B cell (primary cell): ENCODE data around the gene USF1. TPM values are rescaled to one million over a fixed set of nuclear protein-coding genes. Genes with fewer than 3 reads are reported as not detected.
"Not testable (repeated sequence)": the region's sequence is repeated elsewhere in the genome, so short reads cannot be mapped to it uniquely, and the experiment has no call there.

ENCODE experiments used
- ATAC-seq: fragments of 200-7000 bp; cut with Tn5 transposase; one replicate; pipeline ENCODE4 v1.10.0; 2021; ENCODE audit warnings: low read depth, mild to moderate bottlenecking, moderate number of reproducible peaks, moderate library complexity
- CTCF ChIA-PET: fragments of 350-600 bp; sonication (Branson Sonifier 250); formaldehyde crosslinking; loops from one replicate; lab custom pipeline; 2021; ENCODE audit warnings: antibody characterized with exemption, inconsistent platforms; lab: Charles Lee
- POLR2A ChIA-PET: fragments of 350-600 bp; sonication (Branson Sonifier 250); formaldehyde crosslinking; loops from one replicate; lab custom pipeline; 2021; ENCODE audit warnings: antibody characterized with exemption; lab: Charles Lee
- DNase-seq: peaks from one replicate; pipeline ENCODE4 v3.0.0; 2013
- H2AFZ ChIP-seq: 2 replicates; pipeline ENCODE4 v1.6.1; 2012; ENCODE audit warnings: mild to moderate bottlenecking, low read depth, low read length; ENCODE audit not compliant: insufficient read depth, poor library complexity, severe bottlenecking
- H3K27ac ChIP-seq, 2 donors: 1 replicate in 1 of 2; 2 replicates in 1 of 2; pipeline ENCODE4 v1.5.1; 2012 to 2013; ENCODE audit warnings: low read length in 2 of 2, mild to moderate bottlenecking in 2 of 2, moderate library complexity in 1 of 2
- H3K27me3 ChIP-seq, 4 experiments: fragments of 200-600 bp in 1 of 4; sonication (generic) in 1 of 4; replicated peaks in 1 of 4; 1 replicate in 2 of 4; 2 replicates in 2 of 4; pipeline versions ENCODE4 v1.6.1 to v1.7.0; 2013 to 2016; ENCODE audit warnings: low read length in 3 of 4, mild to moderate bottlenecking in 2 of 4, mixed read lengths in 1 of 4, moderate library complexity in 1 of 4; ENCODE audit not compliant: insufficient read depth in 4 of 4, control insufficient read depth in 3 of 4; ENCODE audit errors: control extremely low read depth in 1 of 4
- H3K36me3 ChIP-seq, 2 experiments: replicated peaks in 1 of 2; 1 replicate in 1 of 2; 2 replicates in 1 of 2; pipeline versions ENCODE4 v1.6.1 to v1.7.1; 2013; ENCODE audit warnings: low read length in 1 of 2; ENCODE audit not compliant: insufficient read depth in 2 of 2, control insufficient read depth in 1 of 2; ENCODE audit errors: control extremely low read depth in 1 of 2, extremely low read depth in 1 of 2
- H3K4me1 ChIP-seq, 2 donors: fragments of 200-600 bp in 1 of 2; sonication (generic) in 1 of 2; 1 replicate in 1 of 2; 2 replicates in 1 of 2; pipeline versions ENCODE4 v1.5.1 to v1.6.1; 2013 to 2017; ENCODE audit warnings: low read length in 2 of 2; ENCODE audit not compliant: control insufficient read depth in 2 of 2, insufficient read depth in 2 of 2
- H3K4me2 ChIP-seq: replicated peaks from 2 replicates; pipeline ENCODE3; 2012; ENCODE audit warnings: mild to moderate bottlenecking, low read depth, low read length; ENCODE audit not compliant: poor library complexity, severe bottlenecking
- H3K4me3 ChIP-seq, 5 experiments: fragments of 200-600 bp in 1 of 5; sonication (generic) in 1 of 5; 1 replicate in 3 of 5; 2 replicates in 2 of 5; pipeline versions ENCODE4 v1.5.1 to v1.7.0; 2011 to 2016; ENCODE audit warnings: low read length in 4 of 5, mild to moderate bottlenecking in 4 of 5, low read depth in 2 of 5, control low read depth in 1 of 5, moderate library complexity in 1 of 5; ENCODE audit not compliant: insufficient read depth in 1 of 5; ENCODE audit errors: control extremely low read depth in 1 of 5, extremely low read depth in 1 of 5
- H3K79me2 ChIP-seq: fragments of 200-600 bp; sonication (generic); one replicate; pipeline ENCODE4 v1.6.0; 2016; ENCODE audit warnings: low read length; ENCODE audit not compliant: control insufficient read depth, insufficient read depth
- H3K9ac ChIP-seq: fragments of 200-600 bp; sonication (generic); 2 replicates; pipeline ENCODE4 v1.6.1; 2017; ENCODE audit warnings: mild to moderate bottlenecking, low read length, moderate library complexity
- H3K9me3 ChIP-seq, 3 donors: one replicate each; pipeline versions ENCODE4 v1.6.1 to v1.7.1; 2013; ENCODE audit warnings: low read length in 2 of 3; ENCODE audit not compliant: control insufficient read depth in 2 of 3, insufficient read depth in 1 of 3; ENCODE audit errors: control extremely low read depth in 1 of 3
- H4K20me1 ChIP-seq: 2 replicates; pipeline ENCODE4 v1.6.0; 2012; ENCODE audit warnings: mild to moderate bottlenecking, low read length; ENCODE audit not compliant: insufficient read depth, control insufficient read depth, poor library complexity, severe bottlenecking
- H3K27ac Mint-ChIP-seq: one replicate; pipeline ENCODE4 v1.8.0; 2021; ENCODE audit warnings: mixed read lengths
- H3K27me3 Mint-ChIP-seq: one replicate; pipeline ENCODE4 v1.8.0; 2021; ENCODE audit warnings: mixed read lengths
- H3K4me1 Mint-ChIP-seq: one replicate; pipeline ENCODE4 v1.8.0; 2021; ENCODE audit warnings: mixed read lengths
- H3K4me3 Mint-ChIP-seq: one replicate; pipeline ENCODE4 v1.8.0; 2021; ENCODE audit warnings: mixed read lengths
- H3K9me3 Mint-ChIP-seq: one replicate; pipeline ENCODE4 v1.8.0; 2022; ENCODE audit warnings: mixed read lengths; ENCODE audit not compliant: insufficient read depth
- CTCF ChIP-seq: fragments of 200-600 bp; IDR thresholded peaks from one replicate; pipeline ENCODE4 v1.8.0; 2022; ENCODE audit warnings: antibody characterized with exemption, mild to moderate bottlenecking
- EZH2 ChIP-seq: IDR thresholded peaks from 2 replicates; pipeline ENCODE4 v1.6.1; 2012; ENCODE audit warnings: borderline replicate concordance, low read depth, mild to moderate bottlenecking, moderate library complexity, low read length; ENCODE audit not compliant: insufficient read depth, poor library complexity, severe bottlenecking
- WGBS: methylation state at CpG from one replicate; pipeline ENCODE4 v1.1.5; 2013; ENCODE audit warnings: missing lambda C conversion rate; ENCODE audit not compliant: insufficient coverage; 5-methylcytosine and 5-hydroxymethylcytosine counted together
- intact Hi-C: fragments of 100-400 bp; cut with micrococcal nuclease; formaldehyde crosslinking; loops from one replicate; pipeline ENCODE4 v1.10.0; 2022
- polyA plus RNA-seq: library from polyadenylated mRNA; depleted of rRNA; stranded (reverse); fragments of >200 nt; gene quantifications from 2 replicates; pipeline ENCODE4 v1.2.3, GENCODE V29; 2012
- total RNA-seq, 2 donors: library from RNA; stranded (reverse); fragments of 120-200 nt in 1 of 2; gene quantifications; 1 replicate in 1 of 2; 2 replicates in 1 of 2; pipeline versions ENCODE4 v1.2.3 to v1.2.4, GENCODE V29; 2013 to 2022

USF1 gene
- total and polyA plus RNA-seq, 2 donors (not counting 1 experiment from before 2014, with no cell fraction given): 192 to 249 TPM

GRCh38 chr1:161032409-161032808, 13.4 kb downstream of the USF1 start:
- no peak for TF ChIP-seq CTCF
- TF ChIP-seq EZH2: no peak
- Histone ChIP-seq H3K9ac (no peak overlapping the region), H3K36me3 (no peaks in the 10 kb centered on the region), H3K4me1 (peaks cover 18 to 27% of the 10 kb centered on the region in 2 donors), H3K4me2 (no peak overlapping the region), H3K27ac (no peak overlapping the region), H3K4me3 (no peak overlapping the region), H2AFZ (no peak overlapping the region), H3K79me2 (peaks cover 52% of the 10 kb centered on the region), H3K27me3 (no peaks in the 10 kb centered on the region), H4K20me1 (no peaks in the 10 kb centered on the region), H3K9me3 (peaks cover 0 to 5% (median 0%) of the 10 kb centered on the region in 3 donors)
- CTCF ChIA-PET: interaction anchor here (0.6 to 2.3 kb wide), 4 partner anchors 10 to 88 kb away, joined by 3 to 7 read pairs (median 4); partner anchors contain the start of gene F11R
- H3K9me3 Mint-ChIP-seq: no peaks in the 10 kb centered on the region
- H3K27ac Mint-ChIP-seq: no peak overlapping the region
- POLR2A ChIA-PET: interaction anchor here (0.9 kb wide), 1 partner anchor 11 kb away, joined by 3 read pairs; the partner anchor contains the start of gene F11R
- ATAC-seq: no peak
- H3K4me1 Mint-ChIP-seq: peaks cover 12% of the 10 kb centered on the region
- no peak for DNase-seq
- no peak overlapping the region for H3K4me3 Mint-ChIP-seq
- intact Hi-C loops: no loop called here
- H3K27me3 Mint-ChIP-seq: no peaks in the 10 kb centered on the region
- WGBS: 91% methylated on average over 1 of the region's 1 CpG

- no peak overlapping the region for H3K27ac Mint-ChIP-seq
- no peaks in the 10 kb centered on the region for H3K27me3 Mint-ChIP-seq
- DNase-seq (no peak), ATAC-seq (no peak)
- Histone ChIP-seq H3K9me3 (peaks cover 0 to 7% (median 0%) of the 10 kb centered on the region in 3 donors), H3K9ac (no peak overlapping the region), H3K4me2 (no peak overlapping the region), H3K36me3 (peaks cover 0 to 1% of the 10 kb centered on the region in 2 experiments), H3K4me1 (peaks cover 14 to 21% of the 10 kb centered on the region in 2 donors), H4K20me1 (no peaks in the 10 kb centered on the region), H3K4me3 (no peak overlapping the region), H3K27me3 (no peaks in the 10 kb centered on the region), H3K27ac (no peak overlapping the region), H2AFZ (no peak overlapping the region), H3K79me2 (peaks cover 52% of the 10 kb centered on the region)
- 80% methylated on average over 1 of the region's 2 CpGs for WGBS
- CTCF ChIA-PET: interaction anchor here (0.6 to 2.3 kb wide), 5 partner anchors 10 to 88 kb away, joined by 3 to 7 read pairs (median 4); partner anchors contain the start of gene F11R
- H3K4me3 Mint-ChIP-seq: no peak overlapping the region
- POLR2A ChIA-PET: interaction anchor here (0.9 kb wide), 1 partner anchor 11 kb away, joined by 3 read pairs; the partner anchor contains the start of gene F11R
- H3K9me3 Mint-ChIP-seq: peaks cover 4% of the 10 kb centered on the region
- H3K4me1 Mint-ChIP-seq: peaks cover 10% of the 10 kb centered on the region
- intact Hi-C loops: no loop called here
- TF ChIP-seq CTCF (no peak), EZH2 (no peak)
Observed at GRCh38 chr1:161031874-161032273, 13.9 kb downstream of the USF1 start.

- H3K4me1 Mint-ChIP-seq, H3K4me1 ChIP-seq, H3K9me3 Mint-ChIP-seq, POLR2A ChIA-PET, H3K9me3 ChIP-seq, intact Hi-C loops, H3K4me3 ChIP-seq, H3K27ac ChIP-seq, H3K36me3 ChIP-seq, H2AFZ ChIP-seq, H3K27ac Mint-ChIP-seq, H3K27me3 ChIP-seq, ATAC-seq, CTCF ChIA-PET, H3K4me3 Mint-ChIP-seq, H4K20me1 ChIP-seq, H3K27me3 Mint-ChIP-seq, DNase-seq, H3K9ac ChIP-seq, H3K4me2 ChIP-seq: not testable (repeated sequence)
- H3K79me2 ChIP-seq: peaks cover 40% of the 10 kb centered on the region
- WGBS: 97% methylated on average over 32 of the region's 32 CpGs
Observed at GRCh38 chr1:161029466-161029865, 16.3 kb downstream of the USF1 start.
